GM12875 (cell line): ENCODE results near the gene MCTP2.

Source experiments
- H3K4me3 ChIP-seq: one replicate; pipeline ENCODE4 v1.5.1; 2011; ENCODE audit warnings: low read depth, low read length, control low read depth
- TF ChIP-seq, protein P1 (sequence below): IDR thresholded peaks from 2 replicates; pipeline ENCODE4 v1.5.1; 2011; ENCODE audit warnings: low read depth, mild to moderate bottlenecking, control low read depth, inconsistent platforms, low read length, moderate library complexity, borderline replicate concordance; ENCODE audit not compliant: insufficient read depth

The MCTP2 gene

DNA sequence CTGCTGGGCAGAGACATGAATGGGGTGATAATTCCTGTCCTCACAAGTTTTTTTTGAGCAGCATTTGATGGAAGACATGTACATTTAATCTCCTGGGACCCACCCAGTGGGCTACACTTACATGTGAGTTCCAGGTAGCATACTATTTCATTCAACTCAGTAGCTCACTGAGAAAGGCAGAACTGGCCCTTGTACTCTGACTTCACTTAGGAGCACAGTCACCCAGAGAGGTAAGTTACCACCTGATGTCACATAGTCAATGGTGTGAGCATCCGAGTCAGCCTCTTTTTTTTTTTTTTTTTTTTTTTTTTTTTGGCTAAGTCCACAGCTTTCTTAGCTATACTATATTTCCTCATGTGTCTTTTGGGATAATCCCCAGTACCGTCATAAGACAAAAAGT, 32.7 kb upstream of the MCTP2 start:
- TF ChIP-seq, protein P1, sequence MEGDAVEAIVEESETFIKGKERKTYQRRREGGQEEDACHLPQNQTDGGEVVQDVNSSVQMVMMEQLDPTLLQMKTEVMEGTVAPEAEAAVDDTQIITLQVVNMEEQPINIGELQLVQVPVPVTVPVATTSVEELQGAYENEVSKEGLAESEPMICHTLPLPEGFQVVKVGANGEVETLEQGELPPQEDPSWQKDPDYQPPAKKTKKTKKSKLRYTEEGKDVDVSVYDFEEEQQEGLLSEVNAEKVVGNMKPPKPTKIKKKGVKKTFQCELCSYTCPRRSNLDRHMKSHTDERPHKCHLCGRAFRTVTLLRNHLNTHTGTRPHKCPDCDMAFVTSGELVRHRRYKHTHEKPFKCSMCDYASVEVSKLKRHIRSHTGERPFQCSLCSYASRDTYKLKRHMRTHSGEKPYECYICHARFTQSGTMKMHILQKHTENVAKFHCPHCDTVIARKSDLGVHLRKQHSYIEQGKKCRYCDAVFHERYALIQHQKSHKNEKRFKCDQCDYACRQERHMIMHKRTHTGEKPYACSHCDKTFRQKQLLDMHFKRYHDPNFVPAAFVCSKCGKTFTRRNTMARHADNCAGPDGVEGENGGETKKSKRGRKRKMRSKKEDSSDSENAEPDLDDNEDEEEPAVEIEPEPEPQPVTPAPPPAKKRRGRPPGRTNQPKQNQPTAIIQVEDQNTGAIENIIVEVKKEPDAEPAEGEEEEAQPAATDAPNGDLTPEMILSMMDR, result no peak
- H3K4me3 ChIP-seq, result no peak overlapping the region

- TF ChIP-seq, protein P1, result no peak
- no peak overlapping the region for H3K4me3 ChIP-seq
Measured at GRCh38 chr15:94199725-94200124, 31.6 kb upstream of the MCTP2 start.

DNA sequence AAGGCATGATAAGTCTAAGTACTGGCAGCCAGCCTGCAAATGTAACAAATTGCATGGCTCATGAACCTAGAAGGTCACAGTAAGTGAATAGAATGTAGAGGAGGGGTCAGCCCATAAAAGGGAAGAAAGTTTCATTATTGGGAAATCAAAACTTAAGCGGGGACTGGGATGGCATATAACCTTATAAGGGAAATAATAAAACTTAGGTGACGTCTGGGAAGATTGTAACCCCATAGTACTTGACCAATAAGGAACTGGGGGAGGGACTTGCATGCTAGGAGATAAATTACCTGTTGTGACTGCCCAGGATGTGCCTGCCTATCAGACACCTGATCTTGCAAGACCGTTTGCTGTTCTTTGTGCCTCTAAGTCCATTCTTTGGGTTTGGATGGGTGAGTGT, 28.1 kb upstream of the MCTP2 start:
- TF ChIP-seq, protein P1, result no peak
- no peak overlapping the region for H3K4me3 ChIP-seq

- TF ChIP-seq, protein P1, result no peak
- no peak overlapping the region for H3K4me3 ChIP-seq
Measured at GRCh38 chr15:94205366-94205765, 26.0 kb upstream of the MCTP2 start.

GRCh38 chr15:94206463-94207167, 24.7 kb upstream of the MCTP2 start:
- TF ChIP-seq, protein P1, result no peak
- no peak overlapping the region for H3K4me3 ChIP-seq

DNA sequence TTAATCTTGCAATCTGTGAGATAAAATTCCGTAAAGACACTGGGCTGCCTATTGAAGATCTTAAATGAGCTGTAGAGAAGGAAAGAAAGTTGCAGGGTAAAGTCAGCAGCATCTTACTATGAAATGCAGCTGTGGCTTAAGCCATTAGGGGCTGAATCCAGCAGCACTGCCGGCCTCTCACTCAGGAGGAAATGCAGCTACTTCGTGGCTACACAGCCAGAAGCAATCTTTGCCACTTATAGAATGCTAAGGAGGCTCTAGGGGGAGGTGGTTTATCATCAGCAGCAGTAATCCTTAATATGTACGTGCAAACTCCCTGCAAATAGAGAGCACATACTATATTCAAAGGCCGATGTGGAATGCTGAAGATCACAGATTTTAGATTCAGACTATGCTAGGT, 19.1 kb upstream of the MCTP2 start:
- H3K4me3 ChIP-seq, result no peak overlapping the region
- TF ChIP-seq, protein P1, result no peak

DNA sequence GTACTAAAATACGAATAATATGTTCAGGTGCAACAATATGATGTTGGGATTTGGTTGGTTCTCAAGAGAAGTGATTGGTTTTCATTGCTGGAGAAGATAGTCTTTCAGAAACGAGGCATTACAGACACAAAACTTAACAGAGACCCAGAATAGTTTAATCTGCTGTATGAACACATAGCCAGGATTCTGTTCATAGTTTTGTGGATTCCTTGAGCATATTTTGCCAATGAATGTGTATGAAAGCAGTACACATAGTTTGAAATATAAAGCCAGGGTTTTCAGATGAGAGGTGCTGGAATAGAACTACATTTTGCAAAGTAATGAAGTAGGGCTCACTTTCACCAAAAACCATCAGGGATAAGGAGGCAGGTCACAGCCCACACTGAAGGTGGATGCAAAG, 5.7 kb upstream of the MCTP2 start:
- TF ChIP-seq, protein P1, result no peak
- H3K4me3 ChIP-seq, result no peak overlapping the region
